Diencephalon (tissue), 1 donor: ENCODE results near the gene NAGLU. TPM values are rescaled to one million over a fixed set of nuclear protein-coding genes. Genes with fewer than 3 reads are reported as not detected.

Experiments
- small RNA-seq: library from RNA; depleted of rRNA; stranded (forward); fragments of <200 nt; gene quantifications from one replicate; pipeline ENCODE3, GENCODE V24; 2014
- total RNA-seq: library from RNA; depleted of rRNA; stranded (reverse); fragments of >200 nt; gene quantifications from one replicate; pipeline ENCODE4 v1.2.3, GENCODE V29; 2014

NAGLU gene
- total RNA-seq = 11.1 TPM

GRCh38 chr17:42536048-42536371 is at the start of gene NAGLU:
TSS of gene NAGLU (plus strand) at chr17:42536241. CDS start at chr17:42536273, 32 bp downstream.

DNA sequence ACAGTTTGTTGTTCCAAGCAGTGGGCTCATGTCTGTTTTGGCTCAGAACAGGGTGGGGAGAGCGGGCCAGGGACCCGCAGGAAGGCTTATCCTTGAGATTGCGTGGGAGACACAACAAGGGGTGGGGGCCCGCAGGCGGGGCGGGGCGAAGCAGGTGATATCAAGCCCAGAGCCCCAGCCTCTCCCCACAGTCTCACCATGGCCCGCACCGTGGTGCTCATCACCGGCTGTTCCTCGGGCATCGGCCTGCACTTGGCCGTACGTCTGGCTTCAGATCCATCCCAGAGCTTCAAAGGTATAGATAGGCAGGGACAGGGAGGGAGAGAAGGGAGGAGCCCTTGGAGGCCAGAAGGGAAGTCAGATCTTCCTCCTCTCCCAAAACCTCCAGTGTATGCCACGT is 16.7 kb downstream of the NAGLU start, which contains the start of gene HSD17B1:
HSD17B1 (plus strand) TSS at position 188 of the 400 bp plus-strand sequence; CDS start at position 199, 11 bp downstream.

GRCh38 chr17:42561897-42562387 is 25.9 kb downstream of the NAGLU start, which contains the start of gene COASY:
TSS of gene COASY (plus strand) at chr17:42562148. CDS start at chr17:42562623, 475 bp downstream.

DNA sequence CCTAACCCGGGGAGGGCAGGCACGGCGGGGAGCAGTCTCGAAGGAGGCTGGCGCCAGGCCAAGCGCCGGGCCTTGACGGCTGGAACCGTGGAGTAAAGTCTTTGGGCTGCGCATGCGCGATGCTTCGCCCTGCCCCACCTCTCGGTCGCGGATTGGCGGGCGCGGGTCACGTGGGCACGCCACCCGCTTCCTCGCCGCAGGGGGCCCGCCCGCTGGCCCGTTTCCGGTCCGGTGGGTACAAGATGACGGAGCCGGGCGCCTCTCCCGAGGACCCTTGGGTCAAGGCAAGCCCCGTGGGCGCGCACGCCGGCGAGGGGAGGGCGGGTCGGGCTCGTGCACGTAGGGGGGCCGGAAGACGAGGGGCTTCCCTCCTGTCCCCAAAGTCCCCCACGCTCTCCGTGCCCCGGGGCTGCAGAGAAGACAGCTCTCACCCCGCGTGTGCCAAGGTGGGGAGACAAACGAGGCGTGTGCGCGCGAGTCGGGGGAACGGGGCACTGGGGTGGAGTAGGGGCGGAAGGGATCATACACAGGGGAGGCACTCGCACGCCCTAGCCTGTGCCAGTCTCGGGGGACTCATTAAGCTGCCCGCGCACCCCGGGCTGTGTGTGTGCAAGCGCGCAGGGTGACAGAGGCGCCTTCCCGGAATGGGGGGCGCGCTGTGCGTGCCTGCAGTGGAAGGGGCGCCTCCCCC is 31.0 kb downstream of the NAGLU start, which contains the start of gene MLX:
MLX (plus strand) TSS at position 218 of the 691 bp plus-strand sequence; CDS start at position 243, 25 bp downstream.

DNA sequence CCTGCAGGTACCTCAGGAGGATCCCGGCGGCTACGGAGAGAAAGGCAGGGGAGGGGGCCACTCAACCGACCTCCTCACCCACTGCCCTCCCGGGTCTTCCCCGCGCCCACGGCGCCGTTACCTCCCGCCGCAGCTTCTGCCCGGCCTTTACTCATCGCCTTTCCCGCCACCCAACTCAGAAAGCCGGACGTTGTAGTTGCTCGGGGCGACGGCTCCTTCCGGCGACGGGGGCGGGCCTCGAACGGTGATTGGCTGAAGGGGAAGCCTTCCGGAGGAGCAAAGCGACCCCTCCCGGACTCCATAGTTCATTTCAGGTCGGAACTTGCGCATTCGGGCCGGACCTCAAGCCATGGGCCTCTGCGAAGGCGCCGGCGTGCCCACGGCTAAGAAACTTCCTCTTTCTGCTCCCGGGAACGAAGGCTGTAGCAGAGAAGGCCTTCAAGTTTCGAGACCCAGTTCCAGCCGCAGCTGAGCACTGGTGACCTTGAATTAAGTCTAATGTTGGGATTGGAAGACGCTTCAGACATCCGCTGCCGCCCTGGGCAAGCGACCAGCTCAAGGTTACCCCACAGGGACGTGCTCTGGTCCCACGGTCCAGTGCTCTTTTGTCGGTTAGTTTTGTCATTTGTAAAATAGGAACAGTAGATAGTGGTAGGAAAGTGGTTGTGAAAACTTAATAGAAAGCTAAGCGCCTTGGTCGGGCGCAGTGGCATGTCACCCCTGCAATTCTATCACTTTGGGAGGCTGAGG is 41.7 kb downstream of the NAGLU start, which contains the start of gene PSMC3IP:
PSMC3IP (minus strand) TSS at position 198 of the 750 bp plus-strand sequence; CDS start at position 155, 43 bp downstream.

Small RNA genes within 50 kb of the gene (small RNA-seq; reads per million reads assigned to genes)
- 0.33 reads per million, percentile 29 among the genes with 10 or more reads in this experiment for gene MIR548AT

Other genes with a start within 250 kb of the NAGLU start
- 3.7 TPM for gene STAT5A, start 247.7 kb upstream of the NAGLU start, total RNA-seq
- gene STAT3, start 147.8 kb upstream of the NAGLU start, total RNA-seq = 59.3 TPM
- gene CAVIN1, start 113.0 kb upstream of the NAGLU start, total RNA-seq = 10.6 TPM
- gene ATP6V0A1, start 77.4 kb upstream of the NAGLU start, total RNA-seq = 360 TPM
- 0.92 TPM for gene HSD17B1, start 16.7 kb downstream of the NAGLU start, total RNA-seq
- gene COASY, start 25.9 kb downstream of the NAGLU start, total RNA-seq = 6.7 TPM
- 30.0 TPM for gene MLX, start 30.9 kb downstream of the NAGLU start, total RNA-seq
- gene PSMC3IP, start 41.5 kb downstream of the NAGLU start, total RNA-seq = 6.9 TPM
- gene RETREG3, start 73.1 kb downstream of the NAGLU start, total RNA-seq = 49.6 TPM
- gene TUBG1, start 73.4 kb downstream of the NAGLU start, total RNA-seq = 24.9 TPM
- gene TUBG2, start 123.0 kb downstream of the NAGLU start, total RNA-seq = 16.6 TPM
- gene PLEKHH3, start 140.8 kb downstream of the NAGLU start, total RNA-seq = 3.7 TPM
- 2.1 TPM for gene CCR10, start 145.6 kb downstream of the NAGLU start, total RNA-seq
- gene CNTNAP1, start 146.3 kb downstream of the NAGLU start, total RNA-seq = 31.6 TPM
- 35.5 TPM for gene EZH1, start 208.8 kb downstream of the NAGLU start, total RNA-seq
- 16.6 TPM for gene RAMP2, start 225.0 kb downstream of the NAGLU start, total RNA-seq
- gene VPS25, start 237.2 kb downstream of the NAGLU start, total RNA-seq = 39.2 TPM
- 0.69 TPM for gene WNK4, start 244.4 kb downstream of the NAGLU start, total RNA-seq